ENCODE measurements around the gene SCGB1D1.

GRCh38 chr11:62157603-62158002 lies 32.4 kb upstream of the SCGB1D1 start:
- TF ChIP-seq, protein P1, sequence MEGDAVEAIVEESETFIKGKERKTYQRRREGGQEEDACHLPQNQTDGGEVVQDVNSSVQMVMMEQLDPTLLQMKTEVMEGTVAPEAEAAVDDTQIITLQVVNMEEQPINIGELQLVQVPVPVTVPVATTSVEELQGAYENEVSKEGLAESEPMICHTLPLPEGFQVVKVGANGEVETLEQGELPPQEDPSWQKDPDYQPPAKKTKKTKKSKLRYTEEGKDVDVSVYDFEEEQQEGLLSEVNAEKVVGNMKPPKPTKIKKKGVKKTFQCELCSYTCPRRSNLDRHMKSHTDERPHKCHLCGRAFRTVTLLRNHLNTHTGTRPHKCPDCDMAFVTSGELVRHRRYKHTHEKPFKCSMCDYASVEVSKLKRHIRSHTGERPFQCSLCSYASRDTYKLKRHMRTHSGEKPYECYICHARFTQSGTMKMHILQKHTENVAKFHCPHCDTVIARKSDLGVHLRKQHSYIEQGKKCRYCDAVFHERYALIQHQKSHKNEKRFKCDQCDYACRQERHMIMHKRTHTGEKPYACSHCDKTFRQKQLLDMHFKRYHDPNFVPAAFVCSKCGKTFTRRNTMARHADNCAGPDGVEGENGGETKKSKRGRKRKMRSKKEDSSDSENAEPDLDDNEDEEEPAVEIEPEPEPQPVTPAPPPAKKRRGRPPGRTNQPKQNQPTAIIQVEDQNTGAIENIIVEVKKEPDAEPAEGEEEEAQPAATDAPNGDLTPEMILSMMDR (IDR thresholded peaks at IDR 0.05): no peak
- TF ChIP-seq POLR2A (IDR thresholded peaks at IDR 0.05): no peak
